ENCODE results near the gene HTT.

Gene HTT

GRCh38 chr4:3248811-3249661, 174.6 kb downstream of the HTT start, which contains the start of gene MSANTD1:
Gene MSANTD1 (plus strand): TSS chr4:3249159. CDS start chr4:3249223, 64 bp downstream.
- DNase-seq (ENCODE audit: low read depth in 2 of 2) = no peak

- DNase-seq (ENCODE audit: low read depth in 2 of 2) = no peak
These were observed 175.4 kb downstream of the HTT start for GRCh38 chr4:3249711-3250437.

- DNase-seq (ENCODE audit: low read depth in 2 of 2) = no peak
These were observed 176.0 kb downstream of the HTT start for GRCh38 chr4:3250438-3250955.

GRCh38 chr4:3250956-3251690, 176.6 kb downstream of the HTT start:
- DNase-seq (ENCODE audit: low read depth in 2 of 2) = no peak

- DNase-seq (ENCODE audit: low read depth in 2 of 2) = no peak
These were observed 177.4 kb downstream of the HTT start for GRCh38 chr4:3251691-3252479.

- no peak for DNase-seq (ENCODE audit: low read depth in 2 of 2)
These were observed 178.0 kb downstream of the HTT start for GRCh38 chr4:3252480-3252828.

GRCh38 chr4:3252831-3253641, 178.6 kb downstream of the HTT start:
- DNase-seq (ENCODE audit: low read depth in 2 of 2) = no peak

- no peak for DNase-seq (ENCODE audit: low read depth in 2 of 2)
These were observed 179.3 kb downstream of the HTT start for GRCh38 chr4:3253808-3254207.

GRCh38 chr4:3254302-3255131, 180.0 kb downstream of the HTT start:
- no peak for DNase-seq (ENCODE audit: low read depth in 2 of 2)

- DNase-seq (ENCODE audit: low read depth in 2 of 2) = no peak
These were observed 181.2 kb downstream of the HTT start for GRCh38 chr4:3255611-3256186.

GRCh38 chr4:3256230-3257102, 182.0 kb downstream of the HTT start:
- DNase-seq (ENCODE audit: low read depth in 2 of 2) = no peak

- no peak for DNase-seq (ENCODE audit: low read depth in 2 of 2)
These were observed 182.6 kb downstream of the HTT start for GRCh38 chr4:3257103-3257555.

GRCh38 chr4:3257556-3258482, 183.3 kb downstream of the HTT start:
- no peak for DNase-seq (ENCODE audit: low read depth in 2 of 2)

- no peak for DNase-seq (ENCODE audit: low read depth in 2 of 2)
These were observed 187.1 kb downstream of the HTT start for GRCh38 chr4:3261411-3262207.

- DNase-seq (ENCODE audit: low read depth in 2 of 2) = no peak
These were observed 187.9 kb downstream of the HTT start for GRCh38 chr4:3262208-3263052.

Measured in stimulated activated CD4-positive, alpha-beta T cell treated with anti-CD3 and anti-CD28 coated beads, Interleukin-4, amount 100 ng/mL, for 48 hours (primary cell).